ENCODE results near the gene CTTNBP2NL. TPM values are rescaled to one million over a fixed set of nuclear protein-coding genes. Genes with fewer than 3 reads are reported as not detected.

CTTNBP2NL gene
- polyA plus RNA-seq, 2 of the 4 experiments (the other 2 are of a cell fraction) = 5.8 to 8.7 TPM

DNA sequence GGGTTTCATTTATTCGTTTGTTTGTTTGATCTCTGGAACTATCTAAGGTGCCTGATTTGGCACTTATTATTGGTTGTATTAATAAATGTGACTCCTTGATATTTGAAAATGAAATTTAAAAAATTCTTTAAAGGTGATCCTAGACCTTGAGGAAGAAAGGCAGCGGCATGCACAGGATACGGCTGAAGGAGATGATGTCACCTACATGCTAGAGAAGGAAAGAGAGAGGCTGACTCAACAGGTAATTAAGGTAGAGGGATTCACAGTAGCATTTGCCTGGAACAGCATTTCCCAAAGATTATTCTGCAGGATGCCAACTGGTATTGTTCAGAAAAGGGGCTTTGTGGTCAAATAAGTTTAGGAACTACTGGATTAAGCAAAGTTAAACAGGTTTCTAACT is 58.3 kb downstream of the CTTNBP2NL start:
- POLR2A ChIA-PET = no interaction called here
- no peak overlapping the region for H3K27ac ChIP-seq
- no peak for TF ChIP-seq CEBPB (IDR thresholded peaks at IDR 0.05)
- no peak for TF ChIP-seq SREBF2 (IDR thresholded peaks at IDR 0.05)
- no peak for TF ChIP-seq HEYL (CRISPR knock-in tag; IDR thresholded peaks at IDR 0.05)
- TF ChIP-seq TFCP2L1 (CRISPR knock-in tag; IDR thresholded peaks at IDR 0.05) = no peak
- no peak overlapping the region for H3K4me2 ChIP-seq
- WGBS (ENCODE audit: missing lambda C conversion rate) = 89% methylated on average over 3 of the region's 3 CpGs
- FAIRE-seq (no peak), ATAC-seq (no peak), DNase-seq (ENCODE audit: low read depth in 1 of 2, low spot score in 1 of 2) (no peak)
- H3K9me3 ChIP-seq = no peaks in the 10 kb centered on the region
- peaks cover 11% of the 10 kb centered on the region; the same call in 1 of the 3 replicates for H3K4me1 ChIP-seq
- no peak overlapping the region for H3K4me3 ChIP-seq
- CTCF ChIA-PET = interaction anchor here (5.6 kb wide), 1 partner anchor 12 kb away, joined by 27 read pairs; no protein-coding TSS in a partner anchor

DNA sequence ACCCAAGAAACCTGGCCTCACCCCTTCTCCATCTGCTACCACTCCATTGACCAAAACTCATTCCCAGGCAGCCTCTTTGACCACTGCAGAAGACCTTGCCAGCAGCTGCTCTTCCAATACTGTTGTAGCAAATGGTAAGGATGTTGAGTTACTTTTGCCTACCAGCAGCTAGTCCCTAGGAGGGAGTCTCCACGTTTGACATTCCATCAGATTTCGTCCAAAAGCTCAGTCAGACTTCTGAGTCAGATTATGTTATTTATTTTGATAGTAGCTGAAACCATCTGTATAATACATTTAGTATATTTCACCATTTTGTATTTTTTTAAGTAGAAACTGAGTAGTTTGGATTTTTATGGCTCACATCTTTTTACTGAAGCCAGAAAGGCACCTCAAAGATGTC is 61.2 kb downstream of the CTTNBP2NL start:
- 79% methylated on average over 2 of the region's 2 CpGs for WGBS (ENCODE audit: missing lambda C conversion rate)
- H3K9me3 ChIP-seq = no peaks in the 10 kb centered on the region
- POLR2A ChIA-PET = no interaction called here
- ATAC-seq (no peak), DNase-seq (ENCODE audit: low read depth in 1 of 2, low spot score in 1 of 2) (no peak), FAIRE-seq (no peak)
- CTCF ChIA-PET = interaction anchor here (1.6 to 5.6 kb wide), 2 partner anchors 9 to 66 kb away, joined by 7 to 27 read pairs; no protein-coding TSS in a partner anchor
- H3K4me1 ChIP-seq = no peaks in the 10 kb centered on the region
- no peak overlapping the region for H3K4me2 ChIP-seq
- H3K4me3 ChIP-seq = no peak overlapping the region
- no peak overlapping the region for H3K27ac ChIP-seq
- TF ChIP-seq FOSB (CRISPR knock-in tag; IDR thresholded peaks at IDR 0.05) (no peak), NR3C1 (IDR thresholded peaks at IDR 0.05) (no peak), MAFK (IDR thresholded peaks at IDR 0.05; ENCODE audit: partially characterized antibody) (no peak), RNF2 (IDR thresholded peaks at IDR 0.05; ENCODE audit: borderline replicate concordance, low read depth) (no peak), POLR2AphosphoS2 (conservative IDR thresholded peaks at IDR 0.05; ENCODE audit: low read length) (no peak), HOXB13 (CRISPR knock-in tag; IDR thresholded peaks at IDR 0.05; ENCODE audit: low read depth) (no peak), HDAC2 (IDR thresholded peaks at IDR 0.05) (no peak), KDM5A (IDR thresholded peaks at IDR 0.05) (no peak), RARB (CRISPR knock-in tag; IDR thresholded peaks at IDR 0.05) (no peak), BHLHE40 (IDR thresholded peaks at IDR 0.05; ENCODE audit: low read depth, low read length) (no peak)
- TF ChIP-seq, protein P1, sequence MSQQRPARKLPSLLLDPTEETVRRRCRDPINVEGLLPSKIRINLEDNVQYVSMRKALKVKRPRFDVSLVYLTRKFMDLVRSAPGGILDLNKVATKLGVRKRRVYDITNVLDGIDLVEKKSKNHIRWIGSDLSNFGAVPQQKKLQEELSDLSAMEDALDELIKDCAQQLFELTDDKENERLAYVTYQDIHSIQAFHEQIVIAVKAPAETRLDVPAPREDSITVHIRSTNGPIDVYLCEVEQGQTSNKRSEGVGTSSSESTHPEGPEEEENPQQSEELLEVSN (IDR thresholded peaks at IDR 0.05; ENCODE audit: borderline replicate concordance, low read depth) = no peak

DNA sequence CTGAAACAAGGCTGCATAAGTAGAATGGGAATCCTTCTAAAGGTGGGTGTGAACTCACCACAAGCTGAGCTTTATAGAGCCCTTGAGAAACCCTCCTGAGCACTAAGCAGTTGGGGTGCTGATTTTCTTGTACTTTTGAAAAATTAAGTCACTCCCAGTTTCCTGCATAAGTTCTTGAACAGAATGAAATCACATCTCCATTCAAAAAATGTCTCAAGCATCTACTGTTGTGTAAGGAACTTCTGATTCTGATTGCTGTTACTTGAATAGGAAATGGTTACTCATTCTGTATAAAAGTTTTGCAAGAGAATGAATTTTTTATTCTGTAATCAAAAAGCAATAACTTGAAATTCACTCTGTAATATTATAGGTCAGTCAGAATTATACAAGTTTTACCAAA is 61.9 kb downstream of the CTTNBP2NL start:
- H3K4me3 ChIP-seq = no peak overlapping the region
- no peaks in the 10 kb centered on the region for H3K4me1 ChIP-seq
- TF ChIP-seq KDM5A (IDR thresholded peaks at IDR 0.05) (no peak), KDM1A (IDR thresholded peaks at IDR 0.05; ENCODE audit: low read depth) (no peak), FOSL2 (IDR thresholded peaks at IDR 0.05) (no peak), FOSL2 (CRISPR knock-in tag; IDR thresholded peaks at IDR 0.05) (no peak), GATA3 (IDR thresholded peaks at IDR 0.05; ENCODE audit: borderline replicate concordance) (no peak), EHF (CRISPR knock-in tag; IDR thresholded peaks at IDR 0.05) (no peak), RFX5 (IDR thresholded peaks at IDR 0.05) (no peak), MAFK (IDR thresholded peaks at IDR 0.05; ENCODE audit: partially characterized antibody) (no peak), PHF8 (IDR thresholded peaks at IDR 0.05; ENCODE audit: borderline replicate concordance, low read depth) (no peak), ZNF302 (CRISPR knock-in tag; IDR thresholded peaks at IDR 0.05) (no peak)
- TF ChIP-seq, protein P2, sequence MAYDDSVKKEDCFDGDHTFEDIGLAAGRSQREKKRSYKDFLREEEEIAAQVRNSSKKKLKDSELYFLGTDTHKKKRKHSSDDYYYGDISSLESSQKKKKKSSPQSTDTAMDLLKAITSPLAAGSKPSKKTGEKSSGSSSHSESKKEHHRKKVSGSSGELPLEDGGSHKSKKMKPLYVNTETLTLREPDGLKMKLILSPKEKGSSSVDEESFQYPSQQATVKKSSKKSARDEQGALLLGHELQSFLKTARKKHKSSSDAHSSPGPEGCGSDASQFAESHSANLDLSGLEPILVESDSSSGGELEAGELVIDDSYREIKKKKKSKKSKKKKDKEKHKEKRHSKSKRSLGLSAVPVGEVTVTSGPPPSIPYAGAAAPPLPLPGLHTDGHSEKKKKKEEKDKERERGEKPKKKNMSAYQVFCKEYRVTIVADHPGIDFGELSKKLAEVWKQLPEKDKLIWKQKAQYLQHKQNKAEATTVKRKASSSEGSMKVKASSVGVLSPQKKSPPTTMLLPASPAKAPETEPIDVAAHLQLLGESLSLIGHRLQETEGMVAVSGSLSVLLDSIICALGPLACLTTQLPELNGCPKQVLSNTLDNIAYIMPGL (CRISPR knock-in tag; IDR thresholded peaks at IDR 0.05; ENCODE audit: borderline replicate concordance) = no peak
- TF ChIP-seq, protein P3, sequence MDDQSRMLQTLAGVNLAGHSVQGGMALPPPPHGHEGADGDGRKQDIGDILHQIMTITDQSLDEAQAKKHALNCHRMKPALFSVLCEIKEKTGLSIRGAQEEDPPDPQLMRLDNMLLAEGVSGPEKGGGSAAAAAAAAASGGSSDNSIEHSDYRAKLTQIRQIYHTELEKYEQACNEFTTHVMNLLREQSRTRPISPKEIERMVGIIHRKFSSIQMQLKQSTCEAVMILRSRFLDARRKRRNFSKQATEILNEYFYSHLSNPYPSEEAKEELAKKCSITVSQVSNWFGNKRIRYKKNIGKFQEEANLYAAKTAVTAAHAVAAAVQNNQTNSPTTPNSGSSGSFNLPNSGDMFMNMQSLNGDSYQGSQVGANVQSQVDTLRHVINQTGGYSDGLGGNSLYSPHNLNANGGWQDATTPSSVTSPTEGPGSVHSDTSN (IDR thresholded peaks at IDR 0.05) = no peak
- ChIA-PET CTCF (interaction anchor here (0.6 to 5.6 kb wide), 3 partner anchors 8 to 1274 kb away, joined by 3 to 27 read pairs (median 7); no protein-coding TSS in a partner anchor), POLR2A (no interaction called here)
- H3K4me2 ChIP-seq = no peak overlapping the region
- no peak for ATAC-seq
- H3K9me3 ChIP-seq = no peaks in the 10 kb centered on the region
- DNase-seq (ENCODE audit: low read depth in 1 of 2, low spot score in 1 of 2) = no peak
- no peak for FAIRE-seq
- no peak overlapping the region for H3K27ac ChIP-seq
